ENCODE data around the gene CAST.

DNA sequence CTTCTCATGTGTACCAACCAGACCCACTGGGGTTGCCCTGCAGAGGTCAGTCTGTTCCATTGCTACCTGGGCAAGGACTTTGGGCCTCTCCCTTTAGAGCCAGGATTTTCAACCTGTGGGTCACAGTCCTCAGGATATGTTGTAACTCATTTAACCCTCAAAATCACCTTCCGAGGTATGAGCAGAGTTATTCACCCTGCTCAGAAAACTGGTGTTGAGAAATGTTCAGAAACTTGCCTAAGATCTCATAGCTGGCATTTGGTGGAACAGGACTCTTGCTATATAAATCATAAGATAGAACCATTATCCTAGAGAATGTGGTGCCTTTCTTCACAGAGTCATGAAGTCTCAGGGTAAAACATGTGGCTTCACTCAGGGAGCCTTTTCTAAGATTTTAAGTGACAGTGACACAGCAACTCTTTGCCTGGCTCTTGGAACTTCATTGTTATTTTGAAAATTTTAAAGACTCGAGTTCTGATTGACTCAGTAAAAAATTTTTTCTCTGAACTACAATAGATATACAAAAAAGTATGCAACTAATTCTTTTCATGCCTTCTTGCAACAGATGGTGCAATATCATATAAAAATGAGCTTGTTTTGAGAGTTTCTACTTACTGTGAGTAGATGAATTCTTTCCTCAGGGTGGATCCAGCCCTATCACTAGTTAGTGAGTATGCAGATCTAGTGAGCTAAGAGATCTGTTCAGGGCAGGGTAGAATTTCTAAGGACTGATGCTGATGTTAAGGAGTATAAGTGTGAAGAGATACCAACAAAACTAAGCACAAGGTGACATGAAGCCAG is 29.5 kb downstream of the CAST start:
- TF ChIP-seq, protein P1, sequence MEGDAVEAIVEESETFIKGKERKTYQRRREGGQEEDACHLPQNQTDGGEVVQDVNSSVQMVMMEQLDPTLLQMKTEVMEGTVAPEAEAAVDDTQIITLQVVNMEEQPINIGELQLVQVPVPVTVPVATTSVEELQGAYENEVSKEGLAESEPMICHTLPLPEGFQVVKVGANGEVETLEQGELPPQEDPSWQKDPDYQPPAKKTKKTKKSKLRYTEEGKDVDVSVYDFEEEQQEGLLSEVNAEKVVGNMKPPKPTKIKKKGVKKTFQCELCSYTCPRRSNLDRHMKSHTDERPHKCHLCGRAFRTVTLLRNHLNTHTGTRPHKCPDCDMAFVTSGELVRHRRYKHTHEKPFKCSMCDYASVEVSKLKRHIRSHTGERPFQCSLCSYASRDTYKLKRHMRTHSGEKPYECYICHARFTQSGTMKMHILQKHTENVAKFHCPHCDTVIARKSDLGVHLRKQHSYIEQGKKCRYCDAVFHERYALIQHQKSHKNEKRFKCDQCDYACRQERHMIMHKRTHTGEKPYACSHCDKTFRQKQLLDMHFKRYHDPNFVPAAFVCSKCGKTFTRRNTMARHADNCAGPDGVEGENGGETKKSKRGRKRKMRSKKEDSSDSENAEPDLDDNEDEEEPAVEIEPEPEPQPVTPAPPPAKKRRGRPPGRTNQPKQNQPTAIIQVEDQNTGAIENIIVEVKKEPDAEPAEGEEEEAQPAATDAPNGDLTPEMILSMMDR (IDR thresholded peaks at IDR 0.05 in 8 of 11, conservative IDR thresholded peaks at IDR 0.05 in 3 of 11): no peak
- no peak for TF ChIP-seq POLR2A (IDR thresholded peaks at IDR 0.05)
- TF ChIP-seq POLR2AphosphoS5 (IDR thresholded peaks at IDR 0.05): no peak

Data from spleen (tissue), 7 donors.